Spinal cord (tissue), 10 donors: Measurements from ENCODE around the gene TRIO. TPM values are rescaled to one million over a fixed set of nuclear protein-coding genes. Genes with fewer than 3 reads are reported as not detected.

Experiments
- DNase-seq, 6 donors: peaks; one replicate each; pipeline versions ENCODE4 v3.0.0 to v3.0.0-alpha.2; 2013 to 2015; ENCODE audit warnings: low spot score in 6 of 6, low read depth in 4 of 6
- H3K27ac ChIP-seq: one replicate; pipeline ENCODE4 v1.5.1; 2013; ENCODE audit warnings: low read depth, low read length, control low read depth
- H3K27me3 ChIP-seq: one replicate; pipeline ENCODE4 v1.6.1; 2013; ENCODE audit warnings: low read length; ENCODE audit not compliant: control insufficient read depth, insufficient read depth
- H3K36me3 ChIP-seq: one replicate; pipeline ENCODE4 v1.6.1; 2013; ENCODE audit warnings: low read length; ENCODE audit not compliant: control insufficient read depth, insufficient read depth
- H3K4me1 ChIP-seq: one replicate; pipeline ENCODE4 v1.6.1; 2013; ENCODE audit warnings: low read length; ENCODE audit not compliant: control insufficient read depth, insufficient read depth
- H3K4me3 ChIP-seq: one replicate; pipeline ENCODE4 v1.5.1; 2013; ENCODE audit warnings: low read depth, low read length, control low read depth
- H3K9me3 ChIP-seq: one replicate; pipeline ENCODE4 v1.6.1; 2013; ENCODE audit warnings: low read length; ENCODE audit not compliant: control insufficient read depth, insufficient read depth
- WGBS: methylation state at CpG from one replicate; pipeline ENCODE4 v1.1.5; 2013; ENCODE audit warnings: missing lambda C conversion rate; ENCODE audit not compliant: insufficient coverage; 5-methylcytosine and 5-hydroxymethylcytosine counted together
- polyA plus RNA-seq, 2 donors: library from polyadenylated mRNA; unstranded; fragments of 120-200 nt; gene quantifications; one replicate each; pipeline ENCODE4 v1.2.1, GENCODE V29; 2013; ENCODE audit not compliant: insufficient read length in 2 of 2
- total RNA-seq, 2 donors: library from RNA; depleted of rRNA in 1 of 2; stranded (reverse); fragments of 120-200 nt in 1 of 2; fragments of >200 nt in 1 of 2; gene quantifications; one replicate each; pipeline versions ENCODE4 v1.2.3 to v1.2.4, GENCODE V29; 2013 to 2014
- donor health status: healthy.

TRIO gene
- total and polyA plus RNA-seq, 4 donors, result 175 to 253 (median 240) TPM

GRCh38 chr5:14134083-14134482, 9.1 kb upstream of the TRIO start:
- Histone ChIP-seq H3K27ac (no peak overlapping the region), H3K4me1 (peaks cover 3% of the 10 kb centered on the region), H3K4me3 (no peak overlapping the region), H3K27me3 (no peaks in the 10 kb centered on the region), H3K9me3 (no peaks in the 10 kb centered on the region), H3K36me3 (no peaks in the 10 kb centered on the region)
- WGBS, result 67% methylated on average over 1 of the region's 1 CpG
- no peak for DNase-seq

- no peak for DNase-seq
- peaks cover 3% of the 10 kb centered on the region for H3K4me1 ChIP-seq
- H3K27ac ChIP-seq, result no peak overlapping the region
- H3K27me3 ChIP-seq, result no peaks in the 10 kb centered on the region
- no peaks in the 10 kb centered on the region for H3K36me3 ChIP-seq
- H3K9me3 ChIP-seq, result no peaks in the 10 kb centered on the region
- H3K4me3 ChIP-seq, result no peak overlapping the region
- WGBS, result 90% methylated on average over 2 of the region's 2 CpGs
These were observed 8.4 kb upstream of the TRIO start for GRCh38 chr5:14134771-14135170.

- Histone ChIP-seq H3K4me1 (peaks cover 3% of the 10 kb centered on the region), H3K4me3 (no peak overlapping the region), H3K9me3 (no peaks in the 10 kb centered on the region), H3K36me3 (no peaks in the 10 kb centered on the region), H3K27me3 (no peaks in the 10 kb centered on the region), H3K27ac (no peak overlapping the region)
- DNase-seq, result no peak
- WGBS, result no CpG with 5 or more reads among the region's 1 CpG
These were observed 7.5 kb upstream of the TRIO start for GRCh38 chr5:14135621-14136020.

- no peak for DNase-seq
- no peaks in the 10 kb centered on the region for H3K27me3 ChIP-seq
- no peak overlapping the region for H3K4me3 ChIP-seq
- peaks cover 3% of the 10 kb centered on the region for H3K4me1 ChIP-seq
- H3K9me3 ChIP-seq, result no peaks in the 10 kb centered on the region
- WGBS, result 86% methylated on average over 1 of the region's 2 CpGs
- no peak overlapping the region for H3K27ac ChIP-seq
- H3K36me3 ChIP-seq, result no peaks in the 10 kb centered on the region
These were observed 6.9 kb upstream of the TRIO start for GRCh38 chr5:14136228-14136627.

GRCh38 chr5:14138608-14139540, 4.3 kb upstream of the TRIO start:
- H3K27ac ChIP-seq, result no peak overlapping the region
- WGBS, result 91% methylated on average over 7 of the region's 11 CpGs

GRCh38 chr5:14141764-14142163, 1.4 kb upstream of the TRIO start:
- Histone ChIP-seq H3K27me3 (no peaks in the 10 kb centered on the region), H3K36me3 (no peaks in the 10 kb centered on the region), H3K4me1 (peaks cover 20% of the 10 kb centered on the region), H3K9me3 (no peaks in the 10 kb centered on the region), H3K4me3 (no peak overlapping the region), H3K27ac (no peak overlapping the region)
- no peak for DNase-seq
- no CpG with 5 or more reads among the region's 3 CpGs for WGBS

More at GRCh38 chr5:14138608-14139540, 4.3 kb upstream of the TRIO start:
- Histone ChIP-seq H3K27me3 (no peaks in the 10 kb centered on the region), H3K4me1 (no peaks in the 10 kb centered on the region), H3K9me3 (no peaks in the 10 kb centered on the region), H3K36me3 (no peaks in the 10 kb centered on the region), H3K4me3 (no peak overlapping the region)
- no peak for DNase-seq

- peak overlapping the region; percentile 87 for H3K27ac ChIP-seq
- H3K9me3 ChIP-seq, result no peaks in the 10 kb centered on the region
- H3K4me1 ChIP-seq, result peaks cover 25% of the 10 kb centered on the region
- peak overlapping the region; percentile 68 for H3K4me3 ChIP-seq
- H3K36me3 ChIP-seq, result no peaks in the 10 kb centered on the region
- DNase-seq, result no peak
- no peaks in the 10 kb centered on the region for H3K27me3 ChIP-seq
- 4% methylated on average over 16 of the region's 19 CpGs for WGBS
These were observed 828 bp upstream of the TRIO start for GRCh38 chr5:14142202-14142826.

- 0% methylated on average over 59 of the region's 59 CpGs for WGBS
- Histone ChIP-seq H3K4me1 (peaks cover 28% of the 10 kb centered on the region), H3K27ac (no peak overlapping the region), H3K9me3 (no peaks in the 10 kb centered on the region), H3K36me3 (no peaks in the 10 kb centered on the region), H3K27me3 (no peaks in the 10 kb centered on the region), H3K4me3 (peak overlapping the region; percentile 68)
- peak in 1 of 6 donors; percentile 52 for DNase-seq
These were observed 351 bp downstream of the TRIO start for GRCh38 chr5:14143546-14143840.

GRCh38 chr5:14143841-14144585, 871 bp downstream of the TRIO start:
- peak overlapping the region; percentile 85 for H3K4me3 ChIP-seq
- peaks cover 33% of the 10 kb centered on the region for H3K4me1 ChIP-seq
- H3K9me3 ChIP-seq, result no peaks in the 10 kb centered on the region
- peaks cover 3% of the 10 kb centered on the region for H3K36me3 ChIP-seq
- peak overlapping the region; percentile 88 for H3K27ac ChIP-seq
- WGBS, result under 1% methylated on average over 85 of the region's 85 CpGs
- peak in 2 of 6 donors; percentile 45 to 68 for DNase-seq
- H3K27me3 ChIP-seq, result no peaks in the 10 kb centered on the region
